Body of pancreas (tissue), 4 donors: ENCODE measurements around the gene TRIB2. TPM values are rescaled to one million over a fixed set of nuclear protein-coding genes. Genes with fewer than 3 reads are reported as not detected.

Experiments used
- ATAC-seq: fragments of 150-250 bp; one replicate; pipeline ENCODE4 v1.9.1; 2016
- DNase-seq, 4 donors: peaks; one replicate each; pipeline ENCODE4 v3.0.0-alpha.2; 2019
- H3K27ac ChIP-seq, 4 donors: fragments of 200-600 bp; sonication (generic); 1 replicate in 3 of 4; 2 replicates in 1 of 4; pipeline versions ENCODE4 v1.5.1 to v1.6.1; 2016 to 2019; ENCODE audit warnings: mild to moderate bottlenecking in 1 of 4, mixed read lengths in 1 of 4, moderate library complexity in 1 of 4
- H3K27me3 ChIP-seq, 2 donors: fragments of 200-600 bp; sonication (generic); one replicate each; pipeline ENCODE4 v1.6.0; 2016; ENCODE audit warnings: mild to moderate bottlenecking in 1 of 2
- H3K36me3 ChIP-seq, 2 donors: fragments of 200-600 bp; sonication (generic); replicated peaks in 1 of 2; 2 replicates each; pipeline ENCODE4 v1.5.1; 2016; ENCODE audit warnings: low read depth in 2 of 2; ENCODE audit not compliant: insufficient read depth in 1 of 2
- H3K4me1 ChIP-seq: fragments of 200-600 bp; sonication (generic); one replicate; pipeline ENCODE4 v1.6.0; 2016
- H3K4me3 ChIP-seq, 2 donors: fragments of 200-600 bp; sonication (generic); 1 replicate in 1 of 2; 2 replicates in 1 of 2; pipeline ENCODE4 v1.5.1; 2016 to 2019
- H3K9me3 ChIP-seq, 3 donors: fragments of 200-600 bp; sonication (generic); 1 replicate in 2 of 3; 2 replicates in 1 of 3; pipeline ENCODE4 v1.5.1; 2016
- POLR2A ChIP-seq, 3 donors: fragments of 450-650 bp; IDR thresholded peaks; one replicate each; pipeline ENCODE4 v1.6.1; 2016; ENCODE audit warnings: antibody characterized with exemption in 3 of 3, mild to moderate bottlenecking in 2 of 3
- WGBS, 2 donors: methylation state at CpG; one replicate each; pipeline ENCODE4 v1.1.5; 2017; 5-methylcytosine and 5-hydroxymethylcytosine counted together
- intact Hi-C: fragments of 100-400 bp; cut with DNase I; formaldehyde crosslinking; loops from one replicate; pipeline ENCODE4 v1.15.1; 2023
- total RNA-seq, 2 donors: library from RNA; depleted of rRNA; stranded (reverse); fragments of >200 nt; gene quantifications; one replicate each; pipeline ENCODE4 v1.1.0, GENCODE V29; 2016
- TF ChIP-seq, protein P1 (sequence below), 7 experiments: fragments of 450-650 bp in 4 of 7; fragments of 200-600 bp in 3 of 7; sonication (generic) in 3 of 7; IDR thresholded peaks; one replicate each; pipeline ENCODE4 v1.5.1; 2016 to 2019; ENCODE audit warnings: antibody characterized with exemption in 7 of 7

TRIB2 gene
- total RNA-seq, 2 donors from 2014 or later, result 49.3 to 99.2 TPM

DNA sequence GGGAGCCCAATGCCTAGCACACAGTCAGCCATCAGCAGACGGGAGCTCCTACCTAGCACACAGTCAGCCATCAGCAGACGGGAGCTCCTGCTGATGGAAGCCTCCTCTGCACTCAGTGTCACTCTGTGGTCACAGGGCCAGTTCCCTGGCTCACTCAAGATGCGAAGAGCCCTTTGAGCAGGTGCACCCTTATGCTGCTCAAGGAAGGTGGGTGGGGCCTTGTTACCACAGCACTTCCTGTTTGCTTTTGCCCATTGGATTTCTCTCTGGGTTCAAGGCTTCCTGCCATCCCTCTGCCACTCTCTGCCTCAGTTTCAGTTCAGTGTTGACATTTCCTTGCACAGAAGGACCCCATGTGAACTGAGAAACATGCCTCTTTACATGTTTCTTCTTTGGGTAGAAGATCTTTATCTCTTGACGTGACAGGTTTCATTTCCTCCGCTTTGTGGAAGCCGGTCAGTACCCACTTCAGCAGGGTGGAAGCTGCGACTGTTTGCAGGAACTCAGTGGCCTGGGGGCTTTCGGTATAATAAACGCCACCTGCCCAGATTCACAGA, 11.6 kb downstream of the TRIB2 start:
- intact Hi-C loops, result no loop called here
- 63 to 86% methylated on average over 8 to 9 of the region's 9 CpGs for WGBS, 2 donors
- peaks cover 13% of the 10 kb centered on the region for H3K4me1 ChIP-seq
- no peaks in the 10 kb centered on the region for H3K27me3 ChIP-seq
- H3K9me3 ChIP-seq, result no peaks in the 10 kb centered on the region
- H3K36me3 ChIP-seq, result no peaks in the 10 kb centered on the region
- no peak overlapping the region for H3K27ac ChIP-seq
- ATAC-seq, result no peak
- H3K4me3 ChIP-seq, result no peak overlapping the region
- TF ChIP-seq, protein P1, sequence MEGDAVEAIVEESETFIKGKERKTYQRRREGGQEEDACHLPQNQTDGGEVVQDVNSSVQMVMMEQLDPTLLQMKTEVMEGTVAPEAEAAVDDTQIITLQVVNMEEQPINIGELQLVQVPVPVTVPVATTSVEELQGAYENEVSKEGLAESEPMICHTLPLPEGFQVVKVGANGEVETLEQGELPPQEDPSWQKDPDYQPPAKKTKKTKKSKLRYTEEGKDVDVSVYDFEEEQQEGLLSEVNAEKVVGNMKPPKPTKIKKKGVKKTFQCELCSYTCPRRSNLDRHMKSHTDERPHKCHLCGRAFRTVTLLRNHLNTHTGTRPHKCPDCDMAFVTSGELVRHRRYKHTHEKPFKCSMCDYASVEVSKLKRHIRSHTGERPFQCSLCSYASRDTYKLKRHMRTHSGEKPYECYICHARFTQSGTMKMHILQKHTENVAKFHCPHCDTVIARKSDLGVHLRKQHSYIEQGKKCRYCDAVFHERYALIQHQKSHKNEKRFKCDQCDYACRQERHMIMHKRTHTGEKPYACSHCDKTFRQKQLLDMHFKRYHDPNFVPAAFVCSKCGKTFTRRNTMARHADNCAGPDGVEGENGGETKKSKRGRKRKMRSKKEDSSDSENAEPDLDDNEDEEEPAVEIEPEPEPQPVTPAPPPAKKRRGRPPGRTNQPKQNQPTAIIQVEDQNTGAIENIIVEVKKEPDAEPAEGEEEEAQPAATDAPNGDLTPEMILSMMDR (IDR thresholded peaks at IDR 0.05), result no peak
- no peak for TF ChIP-seq POLR2A (IDR thresholded peaks at IDR 0.05)
- no peak for DNase-seq

DNA sequence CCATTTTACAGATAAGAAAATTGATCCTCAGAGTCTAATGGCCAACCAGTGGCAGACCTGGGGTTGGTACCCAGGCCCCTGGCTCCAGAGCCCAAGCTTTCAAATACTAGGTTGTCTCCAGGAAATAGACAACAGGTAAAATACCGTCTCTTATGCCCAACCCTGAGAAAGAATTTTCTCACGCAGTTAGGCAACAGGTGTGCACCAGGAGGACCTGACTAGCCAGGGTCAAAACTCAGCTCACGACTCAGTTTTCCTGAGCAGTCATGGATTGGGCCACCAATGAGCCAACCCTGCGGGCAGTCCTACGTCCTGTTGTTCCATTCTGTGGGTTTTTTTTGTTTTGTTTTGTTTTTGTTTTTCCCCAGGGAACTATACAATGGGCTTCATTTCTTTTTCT, 13.5 kb downstream of the TRIB2 start:
- no peaks in the 10 kb centered on the region for H3K36me3 ChIP-seq
- intact Hi-C loops, result no loop called here
- DNase-seq (no peak), ATAC-seq (no peak)
- no peak overlapping the region for H3K27ac ChIP-seq
- H3K4me3 ChIP-seq, result no peak overlapping the region
- no peak for TF ChIP-seq POLR2A (IDR thresholded peaks at IDR 0.05)
- TF ChIP-seq, protein P1 (IDR thresholded peaks at IDR 0.05), result no peak
- no peaks in the 10 kb centered on the region for H3K27me3 ChIP-seq
- peaks cover 24% of the 10 kb centered on the region for H3K4me1 ChIP-seq
- WGBS, 2 donors, result 84 to 87% methylated on average over 5 of the region's 5 CpGs
- H3K9me3 ChIP-seq, result no peaks in the 10 kb centered on the region

DNA sequence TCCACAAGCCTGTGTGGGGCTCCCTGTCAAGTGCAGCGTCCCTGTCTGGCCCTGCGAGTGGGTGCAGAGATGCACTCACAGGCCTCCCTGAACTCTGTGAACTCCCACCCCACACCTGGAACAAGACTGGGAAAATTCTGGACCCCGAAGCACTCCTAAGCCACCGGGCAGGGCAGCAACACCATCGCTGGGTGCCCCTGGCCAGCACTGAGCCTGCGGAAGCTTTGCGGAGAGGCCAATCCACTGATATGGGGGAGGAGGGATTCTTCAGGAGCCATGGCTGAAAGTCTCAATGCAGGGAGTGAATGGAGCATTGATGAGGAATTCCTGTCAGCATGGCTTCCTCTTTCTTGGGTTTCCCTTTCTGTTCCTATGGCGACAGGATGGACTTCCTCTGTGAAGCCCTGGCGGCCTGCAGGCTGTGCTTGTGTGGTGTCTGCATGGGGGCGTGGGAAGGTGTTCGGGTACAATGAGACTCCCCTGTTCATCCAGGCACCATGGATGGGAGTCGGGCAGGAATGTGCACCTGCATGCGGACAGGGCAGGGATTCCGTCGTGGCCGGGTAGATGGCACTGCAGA, 15.1 kb downstream of the TRIB2 start:
- TF ChIP-seq POLR2A (IDR thresholded peaks at IDR 0.05), result no peak
- TF ChIP-seq, protein P1 (IDR thresholded peaks at IDR 0.05), result no peak
- no peaks in the 10 kb centered on the region for H3K9me3 ChIP-seq
- intact Hi-C loops, result no loop called here
- DNase-seq (no peak), ATAC-seq (no peak)
- no peak overlapping the region for H3K4me3 ChIP-seq
- no peaks in the 10 kb centered on the region for H3K36me3 ChIP-seq
- peaks cover 24% of the 10 kb centered on the region for H3K4me1 ChIP-seq
- WGBS, 2 donors, result 90 to 92% methylated on average over 9 to 16 of the region's 16 CpGs
- peak overlapping the region in 3 of 4 donors; percentile 48 to 62 (median 51) for H3K27ac ChIP-seq
- H3K27me3 ChIP-seq, result no peaks in the 10 kb centered on the region

DNA sequence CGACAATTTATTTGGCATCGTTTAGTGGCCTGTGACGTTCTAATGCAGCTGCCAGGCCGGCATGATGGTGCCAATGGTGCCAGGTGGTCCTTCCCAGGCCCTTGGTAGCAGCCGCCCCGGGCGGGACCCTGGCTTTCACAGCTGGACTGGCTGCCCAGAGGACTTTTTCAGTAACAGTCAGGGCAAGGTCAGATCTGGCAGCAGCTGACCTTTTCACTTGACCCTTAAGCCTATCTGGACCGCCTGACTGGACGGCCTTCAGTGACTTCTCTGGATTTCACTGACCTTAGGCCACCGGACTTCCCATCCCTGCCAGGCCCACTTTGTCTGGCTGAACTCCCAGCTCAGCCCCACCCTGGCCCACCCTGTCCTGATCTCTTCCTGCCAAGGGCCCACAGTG, 15.9 kb downstream of the TRIB2 start:
- peaks cover 24% of the 10 kb centered on the region for H3K4me1 ChIP-seq
- intact Hi-C loops, result no loop called here
- DNase-seq (peak; percentile 59 to 88 (median 82)), ATAC-seq (peak; percentile 52)
- no peaks in the 10 kb centered on the region for H3K27me3 ChIP-seq
- no peaks in the 10 kb centered on the region for H3K9me3 ChIP-seq
- 27 to 45% methylated on average over 10 of the region's 10 CpGs for WGBS, 2 donors
- TF ChIP-seq, protein P1 (IDR thresholded peaks at IDR 0.05), result no peak
- TF ChIP-seq POLR2A (IDR thresholded peaks at IDR 0.05), result no peak
- peak overlapping the region; percentile 19 to 62 (median 50) for H3K27ac ChIP-seq
- no peaks in the 10 kb centered on the region for H3K36me3 ChIP-seq
- no peak overlapping the region for H3K4me3 ChIP-seq

DNA sequence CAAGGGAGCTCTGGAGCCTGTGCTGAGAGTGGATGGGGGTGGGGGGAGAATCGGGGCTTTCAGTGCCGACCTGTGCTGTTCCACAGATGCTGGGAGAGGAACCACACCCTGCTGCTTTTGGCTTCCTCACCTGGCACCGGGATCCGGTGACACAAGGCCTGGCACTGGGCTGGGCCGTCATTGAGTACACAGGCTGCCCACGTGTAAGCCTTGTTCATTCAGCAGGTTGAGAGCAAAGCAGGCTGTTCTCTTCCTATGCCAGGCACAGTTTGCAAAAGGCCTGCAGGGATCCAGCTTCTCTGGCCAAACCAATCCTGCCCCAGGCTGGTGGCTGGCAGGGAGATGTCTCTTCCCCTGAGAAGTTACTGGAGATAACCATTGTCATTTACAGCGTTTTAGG, 17.1 kb downstream of the TRIB2 start:
- Histone ChIP-seq H3K27ac (peak overlapping the region in 3 of 4 donors; percentile 19 to 45 (median 20)), H3K4me3 (no peak overlapping the region), H3K4me1 (peaks cover 24% of the 10 kb centered on the region), H3K27me3 (no peaks in the 10 kb centered on the region), H3K9me3 (no peaks in the 10 kb centered on the region), H3K36me3 (no peaks in the 10 kb centered on the region)
- 31 to 39% methylated on average over 7 of the region's 7 CpGs for WGBS, 2 donors
- peak; percentile 83 for ATAC-seq
- peak; percentile 74 to 92 (median 86) for DNase-seq
- TF ChIP-seq POLR2A (IDR thresholded peaks at IDR 0.05), result no peak
- TF ChIP-seq, protein P1 (IDR thresholded peaks at IDR 0.05), result no peak
- intact Hi-C loops, result no loop called here
